GM12891 (cell line): ENCODE results near the gene DDX5.

ENCODE experiments used
- DNase-seq: peaks from one replicate; pipeline ENCODE4 v3.0.0; 2011; ENCODE audit warnings: low spot score; ENCODE audit not compliant: insufficient read length
- FAIRE-seq: peaks from 2 replicates; lab custom pipeline; 2011; peaks lifted over from hg19 to GRCh38; lab: Jason Lieb, UNC
- PAX5 ChIP-seq: IDR thresholded peaks from 2 replicates; pipeline ENCODE4 v1.6.1; 2011; ENCODE audit warnings: low read length, moderate library complexity, mild to moderate bottlenecking; ENCODE audit not compliant: insufficient read depth, severe bottlenecking
- POLR2A ChIP-seq: IDR thresholded peaks from 2 replicates; pipeline ENCODE4 v1.6.1; 2011; ENCODE audit warnings: low read depth, low read length, control low read depth
- POLR2AphosphoS5 ChIP-seq: IDR thresholded peaks from 2 replicates; pipeline ENCODE4 v1.6.1; 2011; ENCODE audit warnings: low read depth, low read length, control low read depth
- POU2F2 ChIP-seq: IDR thresholded peaks from 2 replicates; pipeline ENCODE4 v1.6.1; 2011; ENCODE audit warnings: low read depth, mild to moderate bottlenecking, control low read depth, low read length, moderate library complexity
- SPI1 ChIP-seq: IDR thresholded peaks from 2 replicates; pipeline ENCODE4 v1.6.1; 2011; ENCODE audit warnings: low read depth, low read length, control low read depth
- TAF1 ChIP-seq: IDR thresholded peaks from 2 replicates; pipeline ENCODE4 v1.6.1; 2011; ENCODE audit warnings: low read depth, low read length, control low read depth

DDX5 gene

GRCh38 chr17:64457156-64457555, 48.9 kb downstream of the DDX5 start:
- FAIRE-seq: no peak
- DNase-seq: no peak

GRCh38 chr17:64455993-64456885, 49.9 kb downstream of the DDX5 start:
- DNase-seq (no peak), FAIRE-seq (no peak)
- TF ChIP-seq SPI1 (peak; percentile 74), PAX5 (no peak)

More at GRCh38 chr17:64457156-64457555, 48.9 kb downstream of the DDX5 start:
- no peak for TF ChIP-seq POLR2AphosphoS5
- TF ChIP-seq SPI1: no peak
- no peak for TF ChIP-seq TAF1
- TF ChIP-seq PAX5: no peak
- TF ChIP-seq POU2F2: no peak
- TF ChIP-seq POLR2A: no peak

GRCh38 chr17:64449545-64449944, 56.5 kb downstream of the DDX5 start:
- DNase-seq: no peak
- no peak for FAIRE-seq

GRCh38 chr17:64448665-64449512, 57.2 kb downstream of the DDX5 start, which contains the start of gene MILR1:
MILR1 (plus strand) TSS chr17:64449115; CDS start chr17:64449169, 54 bp downstream.
- TF ChIP-seq POLR2A (no peak), POLR2AphosphoS5 (no peak), SPI1 (peak; percentile 86), PAX5 (no peak), TAF1 (0 out of 2 replicates have a peak, but pooled peaks have one; percentile 16), POU2F2 (peak; percentile 71; the same call in 1 of the 2 replicates)
- DNase-seq (no peak), FAIRE-seq (no peak)

More at GRCh38 chr17:64449545-64449944, 56.5 kb downstream of the DDX5 start:
- no peak for TF ChIP-seq POU2F2
- TF ChIP-seq POLR2AphosphoS5: no peak
- no peak for TF ChIP-seq PAX5
- no peak for TF ChIP-seq SPI1
- TF ChIP-seq POLR2A: no peak
- no peak for TF ChIP-seq TAF1
